ENCODE data around the gene CCDC200.
"Not testable (repeated sequence)": the region's sequence is repeated elsewhere in the genome, so short reads cannot be mapped to it uniquely, and the experiment has no call there.

CCDC200 gene

GRCh38 chr17:43212641-43213490, 15.6 kb downstream of the CCDC200 start:
- in situ Hi-C loops (cut with HindIII; ENCODE audit: low pct_ligation_motif_present, low sequenced_read_pairs) = no loop called here
- no peak for DNase-seq
- Histone ChIP-seq H3K36me3 (replicated peaks) (peaks cover 31% of the 10 kb centered on the region), H3K27me3 (replicated peaks) (no peaks in the 10 kb centered on the region), H3K4me3 (ENCODE audit: low read depth, low read length) (peak overlapping the region; percentile 79), H3K27ac (no peak overlapping the region)
- no peak for TF ChIP-seq CTCF (IDR thresholded peaks at IDR 0.05; ENCODE audit: low read depth, low read length, missing control alignments)

DNA sequence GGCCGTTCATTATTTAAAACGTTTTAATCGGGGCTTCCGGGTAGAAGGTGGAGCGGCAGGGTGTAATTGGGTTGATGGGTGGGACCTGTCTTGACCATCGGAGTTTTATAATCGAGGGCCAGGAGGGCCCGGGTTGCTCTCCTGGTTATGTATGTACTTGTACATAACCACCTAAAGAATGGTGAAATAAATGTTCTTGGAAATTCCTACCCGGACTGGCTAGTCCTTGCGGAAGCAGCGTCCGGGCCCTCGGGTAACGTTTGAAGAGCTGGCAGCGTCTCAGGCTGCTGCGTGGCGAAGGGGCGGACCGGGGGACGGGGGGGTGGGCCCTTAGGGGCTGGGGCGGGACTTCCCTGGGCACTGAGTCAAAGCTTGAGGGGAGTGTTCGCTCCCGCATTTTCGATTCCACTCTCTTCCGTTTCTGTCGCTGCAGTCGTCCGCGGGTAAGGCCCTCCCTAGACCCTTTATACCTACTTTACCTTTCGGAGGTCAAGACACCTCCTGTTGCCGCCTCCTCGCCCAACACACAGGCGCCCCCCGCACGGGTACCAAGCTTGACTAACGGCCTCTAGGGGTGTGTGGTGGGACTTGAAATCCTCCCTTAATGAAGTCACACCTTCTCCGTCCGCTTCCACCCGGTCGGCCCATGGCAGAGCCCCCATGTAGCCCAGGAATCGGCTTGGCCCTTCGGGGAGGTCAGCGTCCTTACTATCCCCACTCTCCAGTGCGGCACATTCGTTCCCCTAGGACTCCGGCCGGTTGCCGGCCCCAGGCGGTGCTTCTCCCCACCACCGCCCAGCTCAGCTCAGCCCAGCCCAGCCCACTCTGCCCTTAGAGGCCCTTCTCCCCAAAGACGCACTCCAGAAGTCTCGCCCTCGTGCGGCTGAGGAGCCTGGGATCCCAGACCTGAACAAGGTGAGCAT, 16.7 kb downstream of the CCDC200 start, which contains the start of gene TMEM106A:
TSS of gene TMEM106A (plus strand) at position 396 of the 923 bp plus-strand sequence. CDS start 1,167 bp downstream, outside the sequence.
- peak; percentile 63 for TF ChIP-seq CTCF (IDR thresholded peaks at IDR 0.05; ENCODE audit: low read depth, low read length, missing control alignments)
- H3K36me3 ChIP-seq (replicated peaks) = peaks cover 31% of the 10 kb centered on the region
- peak within 1 kb of the TSS; percentile 79 for H3K4me3 ChIP-seq (ENCODE audit: low read depth, low read length)
- in situ Hi-C loops (cut with HindIII; ENCODE audit: low pct_ligation_motif_present, low sequenced_read_pairs) = no loop called here
- H3K27me3 ChIP-seq (replicated peaks) = no peaks in the 10 kb centered on the region
- peak; percentile 62 for DNase-seq
- peak within 1 kb of the TSS; percentile 80 for H3K27ac ChIP-seq

DNA sequence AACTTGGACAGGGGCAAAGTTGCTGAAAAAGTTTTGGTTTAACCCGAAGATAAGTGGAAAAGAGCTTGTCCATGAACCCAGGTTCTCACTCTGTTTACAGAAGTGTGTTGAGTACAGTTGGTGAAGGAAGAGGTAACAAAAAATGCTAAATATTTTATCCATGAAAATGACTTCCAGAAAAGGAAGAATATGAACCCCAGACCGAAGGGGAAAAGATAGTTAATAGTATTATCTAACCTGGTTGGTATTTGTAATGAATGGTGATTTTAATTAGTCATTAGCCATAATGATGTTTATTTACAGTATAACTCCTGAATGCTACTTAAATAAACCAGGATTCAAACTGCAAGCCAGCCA, 17.3 kb downstream of the CCDC200 start:
- Histone ChIP-seq H3K4me3 (ENCODE audit: low read depth, low read length) (peak overlapping the region; percentile 79), H3K27me3 (replicated peaks) (no peaks in the 10 kb centered on the region), H3K27ac (peak overlapping the region; percentile 80), H3K36me3 (replicated peaks) (peaks cover 27% of the 10 kb centered on the region)
- TF ChIP-seq CTCF (IDR thresholded peaks at IDR 0.05; ENCODE audit: low read depth, low read length, missing control alignments) = no peak
- in situ Hi-C loops (cut with HindIII; ENCODE audit: low pct_ligation_motif_present, low sequenced_read_pairs) = no loop called here
- DNase-seq = no peak

- no peak for TF ChIP-seq CTCF (IDR thresholded peaks at IDR 0.05; ENCODE audit: low read depth, low read length, missing control alignments)
- DNase-seq = no peak
- no peaks in the 10 kb centered on the region for H3K27me3 ChIP-seq (replicated peaks)
- peaks cover 22% of the 10 kb centered on the region for H3K36me3 ChIP-seq (replicated peaks)
- H3K27ac ChIP-seq = no peak overlapping the region
- in situ Hi-C loops (cut with HindIII; ENCODE audit: low pct_ligation_motif_present, low sequenced_read_pairs) = no loop called here
- no peak overlapping the region for H3K4me3 ChIP-seq (ENCODE audit: low read depth, low read length)
These were observed 17.8 kb downstream of the CCDC200 start for GRCh38 chr17:43210576-43210975.

DNA sequence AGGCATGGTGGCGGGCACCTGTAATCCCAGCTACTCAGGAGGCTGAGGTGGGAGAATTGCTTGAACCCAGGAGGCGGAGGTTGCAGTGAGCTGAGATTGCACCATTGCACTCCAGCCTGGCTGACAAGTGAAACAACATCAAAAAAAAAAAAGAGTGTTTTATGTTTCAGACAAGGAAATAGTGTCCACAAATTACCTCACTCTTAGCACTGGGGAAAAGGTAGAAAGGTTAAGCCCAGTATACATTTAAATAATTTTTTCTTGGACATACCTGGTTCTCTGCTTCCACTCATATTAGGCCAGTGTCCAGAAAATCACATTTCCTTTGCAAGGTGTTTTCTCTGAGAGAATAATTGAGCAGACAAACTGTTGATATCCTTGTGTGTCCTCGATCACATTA, 25.4 kb downstream of the CCDC200 start:
- H3K27ac ChIP-seq; H3K4me3 ChIP-seq (ENCODE audit: low read depth, low read length); DNase-seq; H3K27me3 ChIP-seq (replicated peaks); in situ Hi-C loops (cut with HindIII; ENCODE audit: low pct_ligation_motif_present, low sequenced_read_pairs): not testable (repeated sequence)
- H3K36me3 ChIP-seq (replicated peaks) = peaks cover 64% of the 10 kb centered on the region

GRCh38 chr17:43200127-43200526, 28.3 kb downstream of the CCDC200 start:
- no peak overlapping the region for H3K4me3 ChIP-seq (ENCODE audit: low read depth, low read length)
- H3K36me3 ChIP-seq (replicated peaks) = peaks cover 73% of the 10 kb centered on the region
- in situ Hi-C loops (cut with HindIII; ENCODE audit: low pct_ligation_motif_present, low sequenced_read_pairs) = no loop called here
- no peaks in the 10 kb centered on the region for H3K27me3 ChIP-seq (replicated peaks)
- peak; percentile 3 for DNase-seq
- no peak for TF ChIP-seq CTCF (IDR thresholded peaks at IDR 0.05; ENCODE audit: low read depth, low read length, missing control alignments)
- H3K27ac ChIP-seq = no peak overlapping the region
